GM12878 (cell line): ENCODE results near the gene FEN1. TPM values are rescaled to one million over a fixed set of nuclear protein-coding genes. Genes with fewer than 3 reads are reported as not detected.

Source experiments
- ATAC-seq: fragments of 200-7000 bp; cut with Tn5 transposase; 3 replicates; pipeline ENCODE4 v1.9.1; 2020; ENCODE audit warnings: mild to moderate bottlenecking, moderate library complexity
- BruUV-seq: library from RNA; stranded (reverse); fragments of 400-500 nt; replicated peaks from 2 replicates; lab custom pipeline; 2021; lab: Mats Ljungman, UMichigan
- CTCF ChIA-PET: fragments of 300-600 bp; sonication (Branson Sonifier 250); formaldehyde crosslinking; extraction: SDS; loops from one replicate; lab custom pipeline; 2021; ENCODE audit warnings: inconsistent platforms; lab: Yijun Ruan, JAX
- POLR2A ChIA-PET: fragments of 350-600 bp; formaldehyde crosslinking; extraction: SDS; loops from one replicate; lab custom pipeline; 2021; ENCODE audit warnings: inconsistent platforms; lab: Charles Lee
- RAD21 ChIA-PET: fragments of 300-600 bp; sonication (Branson Sonifier 250); formaldehyde crosslinking; loops from one replicate; lab custom pipeline; 2023; ENCODE audit warnings: antibody characterized with exemption; ENCODE audit not compliant: unreplicated experiment; lab: Charles Lee
- SMC1A ChIA-PET: fragments of 300-600 bp; sonication (Branson Sonifier 250); formaldehyde crosslinking; loops from one replicate; lab custom pipeline; 2023; ENCODE audit not compliant: unreplicated experiment, uncharacterized antibody; lab: Charles Lee
- DNase-seq: peaks from one replicate; pipeline ENCODE4 v3.0.0-alpha.2; 2011; ENCODE audit warnings: low read depth, low spot score
- FAIRE-seq: peaks from 3 replicates; lab custom pipeline; 2011; peaks lifted over from hg19 to GRCh38; lab: Jason Lieb, UNC
- H2AFZ ChIP-seq: 2 replicates; pipeline ENCODE4 v1.6.0; 2011; ENCODE audit warnings: low read depth, low read length, control low read depth; ENCODE audit not compliant: control insufficient read depth
- H3K27ac ChIP-seq: 2 replicates; pipeline ENCODE4 v1.5.1; 2011; ENCODE audit warnings: control low read depth; ENCODE audit not compliant: control insufficient read depth, insufficient read depth
- H3K27me3 ChIP-seq, 2 experiments: replicated peaks in 1 of 2; 2 replicates each; pipeline versions ENCODE4 v1.6.0 to v1.6.1; 2011; ENCODE audit warnings: low read length in 1 of 2; ENCODE audit not compliant: control insufficient read depth in 2 of 2, insufficient read depth in 2 of 2
- H3K36me3 ChIP-seq, 2 experiments: 2 replicates each; pipeline ENCODE4 v1.5.1; 2011; ENCODE audit warnings: low read length in 1 of 2; ENCODE audit not compliant: control insufficient read depth in 2 of 2, insufficient read depth in 2 of 2
- H3K4me1 ChIP-seq: 2 replicates; pipeline ENCODE4 v1.6.1; 2011; ENCODE audit warnings: mild to moderate bottlenecking, low read length, moderate library complexity, mixed read lengths; ENCODE audit not compliant: control insufficient read depth, insufficient read depth
- H3K4me2 ChIP-seq: 2 replicates; pipeline ENCODE4 v1.6.0; 2011; ENCODE audit warnings: control low read depth; ENCODE audit not compliant: control insufficient read depth, insufficient read depth
- H3K4me3 ChIP-seq: fragments of 200-600 bp; sonication (generic); 2 replicates; pipeline ENCODE4 v1.5.1; 2016
- H3K79me2 ChIP-seq: 2 replicates; pipeline ENCODE4 v1.6.0; 2011; ENCODE audit warnings: low read length; ENCODE audit not compliant: control insufficient read depth, insufficient read depth
- H3K9ac ChIP-seq: 2 replicates; pipeline ENCODE4 v1.8.0; 2011; ENCODE audit warnings: low read length, control low read depth, mixed read lengths; ENCODE audit not compliant: control insufficient read depth, insufficient read depth
- H3K9me3 ChIP-seq: replicated peaks from 3 replicates; pipeline ENCODE4 v1.5.1; 2011; ENCODE audit warnings: mild to moderate bottlenecking, low read length; ENCODE audit not compliant: control insufficient read depth, insufficient read depth
- H4K20me1 ChIP-seq: 2 replicates; pipeline ENCODE4 v1.6.0; 2011; ENCODE audit not compliant: control insufficient read depth, insufficient read depth
- BMI1 ChIP-seq: fragments of 450-650 bp; IDR thresholded peaks from 2 replicates; pipeline ENCODE4 v1.6.1; 2016; ENCODE audit warnings: mild to moderate bottlenecking, moderate library complexity, borderline replicate concordance
- PAX5 ChIP-seq: IDR thresholded peaks from 2 replicates; pipeline ENCODE4 v1.6.1; 2011; ENCODE audit warnings: low read depth, low read length, borderline replicate concordance
- POU2F2 ChIP-seq: IDR thresholded peaks from 3 replicates; pipeline ENCODE4 v1.6.1; 2011; ENCODE audit warnings: low read depth, mild to moderate bottlenecking, low read length, borderline replicate concordance
- TAF1 ChIP-seq: IDR thresholded peaks from 2 replicates; pipeline ENCODE4 v1.6.1; 2011; ENCODE audit warnings: mild to moderate bottlenecking, low read depth, low read length, borderline replicate concordance
- WGBS: methylation state at CpG from one replicate; pipeline ENCODE4 v1.1.6; 2016; ENCODE audit warnings: low lambda C conversion rate; ENCODE audit not compliant: insufficient replicate concordance, insufficient coverage; ENCODE audit errors: missing lambda C conversion rate; 5-methylcytosine and 5-hydroxymethylcytosine counted together
- in situ Hi-C: fragments of 300-500 bp; cut with MboI; formaldehyde crosslinking; loops from 9 replicates; pipeline ENCODE4 v1.14.3; 2018; ENCODE audit warnings: mixed read lengths
- intact Hi-C: fragments of 100-400 bp; cut with micrococcal nuclease; formaldehyde crosslinking; loops from one replicate; pipeline ENCODE4 v1.14.2; 2022; ENCODE audit not compliant: unreplicated experiment
- polyA plus RNA-seq, 11 experiments: library from polyadenylated mRNA; depleted of rRNA in 4 of 11; unstranded in 6 of 11; stranded (reverse) in 5 of 11; fragments of >200 nt; fragmentation: Nextera tagmentation in 4 of 11; fragmentation: Illumina TruSeq in 1 of 11; extraction: Ambion mirVana in 4 of 11; extraction: Trizol in 1 of 11; gene quantifications; 1 replicate in 1 of 11; 2 replicates in 10 of 11; pipeline versions ENCODE4 v1.2.1 to v1.2.3, GENCODE V29; 2011 to 2016; ENCODE audit warnings: inconsistent platforms in 2 of 11, missing spikeins in 2 of 11, low read depth in 1 of 11
- total RNA-seq, 4 experiments: library from RNA; depleted of rRNA in 3 of 4; stranded (reverse); fragments of >200 nt in 3 of 4; fragmentation: Illumina TruSeq in 1 of 4; extraction: Trizol in 1 of 4; gene quantifications; 2 replicates each; pipeline versions ENCODE4 v1.2.1 to v1.2.3, GENCODE V29; 2013 to 2021

FEN1 gene
- total and polyA plus RNA-seq, 10 of the 15 experiments (the other 5 are each of a cell fraction or from before 2014, with no cell fraction given) = 54.8 to 282 (median 125) TPM

DNA sequence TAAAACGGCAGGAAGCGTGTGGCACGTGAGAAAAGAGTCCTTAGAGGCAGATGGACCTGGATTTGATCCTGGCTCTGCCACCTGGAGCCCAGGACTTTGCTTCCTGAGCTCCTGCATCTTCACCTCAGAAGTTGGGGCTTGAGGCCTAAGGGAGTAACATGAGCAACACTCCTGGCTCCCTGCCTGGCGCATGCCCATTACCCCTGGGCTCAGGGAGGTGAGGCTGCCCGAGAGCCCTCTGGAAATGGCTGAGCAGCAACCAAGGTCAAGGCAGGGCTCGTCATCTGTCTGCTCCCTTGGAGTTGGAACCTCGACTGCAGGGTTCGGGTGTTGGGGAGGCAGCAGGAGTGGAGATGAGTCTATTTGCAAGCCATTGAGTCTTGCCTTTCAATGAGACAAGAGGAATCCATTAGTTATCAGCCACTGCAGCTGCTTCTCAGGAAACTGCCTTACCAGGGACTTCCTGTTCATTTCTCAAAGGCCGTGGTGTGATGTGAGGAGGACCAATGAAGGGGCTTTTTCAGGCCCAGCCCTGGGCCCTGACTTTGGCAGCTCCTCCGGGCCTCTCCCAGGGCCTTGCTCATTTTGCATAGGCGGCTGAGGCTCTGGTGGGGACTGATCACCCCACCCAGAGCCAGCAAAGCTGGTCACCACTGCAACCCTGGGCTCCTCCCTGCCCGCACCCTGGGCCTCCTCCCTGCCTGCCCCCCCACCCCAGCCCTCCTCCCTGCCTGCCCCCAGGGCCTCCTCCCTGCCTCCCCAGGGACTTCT lies 41.8 kb downstream of the FEN1 start (continued):
- TF ChIP-seq POU2F2 (peak; percentile 64; the same call in 1 of the 3 replicates), PAX5 (0 out of 2 replicates have a peak, but pooled peaks have one; percentile 31)

DNA sequence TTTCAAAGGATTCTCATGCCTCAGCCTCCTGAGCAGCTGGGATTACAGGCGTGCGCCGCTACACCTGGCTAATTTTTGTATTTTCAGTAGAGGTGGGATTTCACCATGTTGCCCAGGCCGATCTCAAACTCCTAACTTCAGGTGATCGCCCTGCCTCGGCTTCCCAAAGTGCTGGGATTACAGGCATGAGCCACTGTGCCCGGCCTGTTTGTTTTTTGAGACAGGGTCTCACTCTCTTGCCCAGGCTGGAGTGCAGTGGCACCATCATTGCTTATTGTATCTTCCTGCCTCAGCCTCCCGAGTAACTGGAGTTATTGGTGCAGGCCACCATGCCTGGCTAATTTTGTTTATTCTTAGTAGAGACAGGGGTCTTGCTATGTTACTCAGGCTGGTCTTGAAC lies 43.5 kb downstream of the FEN1 start:
- CTCF ChIA-PET = interaction anchor here (2.7 kb wide), 1 partner anchor 39 kb away, joined by 12 read pairs; no protein-coding TSS in a partner anchor
- no peak overlapping the region for H3K4me2 ChIP-seq
- in situ Hi-C loops = no loop called here
- peaks cover 21 to 31% of the 10 kb centered on the region in 2 experiments for H3K36me3 ChIP-seq
- intact Hi-C loops = no loop called here
- H4K20me1 ChIP-seq = no peaks in the 10 kb centered on the region
- no peak overlapping the region for H3K4me3 ChIP-seq
- POLR2A ChIA-PET = interaction anchor here (0.9 to 4.8 kb wide), 3 partner anchors 10 to 38 kb away, joined by 3 to 76 read pairs (median 22); partner anchors contain the start of gene FADS1
- H3K9me3 ChIP-seq = no peaks in the 10 kb centered on the region
- BruUV-seq = no TSS peak
- RAD21 ChIA-PET = interaction anchor here (0.7 kb wide), 1 partner anchor 39 kb away, joined by 3 read pairs; no protein-coding TSS in a partner anchor
- no peak overlapping the region for H2AFZ ChIP-seq
- peaks cover 33% of the 10 kb centered on the region for H3K4me1 ChIP-seq
- no peaks in the 10 kb centered on the region for H3K27me3 ChIP-seq
- SMC1A ChIA-PET = interaction anchor here (0.9 to 2.4 kb wide), 4 partner anchors 26 to 48 kb away, joined by 3 to 15 read pairs (median 3); no protein-coding TSS in a partner anchor
- FAIRE-seq (no peak), ATAC-seq (no peak), DNase-seq (no peak)
- no peak for TF ChIP-seq BMI1
- no peak for TF ChIP-seq TAF1
- 89% methylated on average over 8 of the region's 8 CpGs for WGBS
- no peak overlapping the region for H3K27ac ChIP-seq
- no peak overlapping the region for H3K9ac ChIP-seq
- H3K79me2 ChIP-seq = peaks cover 59% of the 10 kb centered on the region
